Keratinocyte (primary cell): ENCODE data around the gene DIRAS1. TPM values are rescaled to one million over a fixed set of nuclear protein-coding genes. Genes with fewer than 3 reads are reported as not detected.
A peak's percentile ranks its signal among the peaks of the same experiment; 100 is the strongest.

Experiments
- DNase-seq: peaks from one replicate; pipeline ENCODE4 v3.0.0-alpha.2; 2011; ENCODE audit warnings: low read depth, missing footprints, low spot score
- FAIRE-seq: peaks from 2 replicates; lab custom pipeline; 2011; peaks lifted over from hg19 to GRCh38; lab: Jason Lieb, UNC
- H2AFZ ChIP-seq: 2 replicates; pipeline ENCODE4 v1.6.0; 2012; ENCODE audit warnings: low read length, control low read depth, inconsistent platforms; ENCODE audit not compliant: control insufficient read depth
- H3K27ac ChIP-seq: 2 replicates; pipeline ENCODE4 v1.5.1; 2011; ENCODE audit warnings: low read length; ENCODE audit not compliant: control insufficient read depth, insufficient read depth
- H3K27me3 ChIP-seq: 3 replicates; pipeline ENCODE4 v1.6.0; 2011; ENCODE audit warnings: low read length; ENCODE audit not compliant: control insufficient read depth, insufficient read depth; ENCODE audit errors: extremely low read depth
- H3K36me3 ChIP-seq, 2 experiments: 2 replicates in 1 of 2; 3 replicates in 1 of 2; pipeline ENCODE4 v1.5.1; 2011; ENCODE audit warnings: low read length in 2 of 2, mild to moderate bottlenecking in 1 of 2; ENCODE audit not compliant: control insufficient read depth in 2 of 2, insufficient read depth in 2 of 2; ENCODE audit errors: extremely low read depth in 1 of 2
- H3K4me1 ChIP-seq: 3 replicates; pipeline ENCODE4 v1.5.1; 2011; ENCODE audit warnings: low read length; ENCODE audit not compliant: control insufficient read depth, insufficient read depth; ENCODE audit errors: extremely low read depth
- H3K4me2 ChIP-seq: 3 replicates; pipeline ENCODE4 v1.6.0; 2011; ENCODE audit warnings: low read depth, low read length; ENCODE audit not compliant: control insufficient read depth, insufficient read depth; ENCODE audit errors: extremely low read depth
- H3K4me3 ChIP-seq, 3 experiments: fragments of 200-600 bp in 1 of 3; sonication (generic) in 1 of 3; 2 replicates in 2 of 3; 3 replicates in 1 of 3; pipeline ENCODE4 v1.5.1; 2011 to 2016; ENCODE audit warnings: low read length in 3 of 3, mild to moderate bottlenecking in 3 of 3, control low read depth in 2 of 3, inconsistent platforms in 1 of 3, low read depth in 1 of 3, mixed read lengths in 1 of 3, mixed run types in 1 of 3, moderate library complexity in 1 of 3; ENCODE audit not compliant: control insufficient read depth in 2 of 3, insufficient read depth in 2 of 3; ENCODE audit errors: extremely low read depth in 1 of 3
- H3K79me2 ChIP-seq: 2 replicates; pipeline ENCODE4 v1.6.0; 2012; ENCODE audit warnings: low read length; ENCODE audit not compliant: control insufficient read depth, insufficient read depth
- H3K9ac ChIP-seq: 3 replicates; pipeline ENCODE4 v1.6.0; 2011; ENCODE audit warnings: low read length; ENCODE audit not compliant: control insufficient read depth, insufficient read depth; ENCODE audit errors: extremely low read depth
- H3K9me1 ChIP-seq: 3 replicates; pipeline ENCODE4 v1.6.0; 2011; ENCODE audit warnings: low read length; ENCODE audit not compliant: control insufficient read depth, insufficient read depth; ENCODE audit errors: extremely low read depth
- H3K9me3 ChIP-seq: 2 replicates; pipeline ENCODE4 v1.5.1; 2012; ENCODE audit warnings: low read depth, low read length; ENCODE audit not compliant: control insufficient read depth
- H4K20me1 ChIP-seq: 3 replicates; pipeline ENCODE4 v1.6.0; 2011; ENCODE audit warnings: low read length; ENCODE audit not compliant: control insufficient read depth, insufficient read depth; ENCODE audit errors: extremely low read depth
- CTCF ChIP-seq, 3 experiments: IDR thresholded peaks in 1 of 3; conservative IDR thresholded peaks in 1 of 3; optimal IDR thresholded peaks in 1 of 3; 2 replicates in 2 of 3; 3 replicates in 1 of 3; pipeline versions ENCODE3 to v1.5.1; 2011; ENCODE audit warnings: low read length in 3 of 3, mild to moderate bottlenecking in 3 of 3, moderate library complexity in 2 of 3, control low read depth in 1 of 3, inconsistent platforms in 1 of 3; ENCODE audit not compliant: insufficient read depth in 2 of 3; ENCODE audit errors: extremely low read depth in 1 of 3
- EZH2 ChIP-seq: IDR thresholded peaks from one replicate; pipeline ENCODE4 v1.6.1; 2012; ENCODE audit warnings: inconsistent platforms, mild to moderate bottlenecking, low read length, moderate library complexity
- dilution Hi-C: fragments of 300-500 bp; cut with MboI; formaldehyde crosslinking; loops from one replicate; pipeline ENCODE4 v1.7.0; 2020; ENCODE audit warnings: low sequenced_read_pairs; ENCODE audit not compliant: extremely low pct_ligation_motif_present
- polyA plus RNA-seq, 5 experiments: library from polyadenylated mRNA; depleted of rRNA in 3 of 5; stranded (reverse) in 3 of 5; stranded (forward) in 1 of 5; unstranded in 1 of 5; fragments of >200 nt; gene quantifications; 1 replicate in 1 of 5; 2 replicates in 3 of 5; 3 replicates in 1 of 5; pipeline versions ENCODE4 v1.2.1 to v1.2.3, GENCODE V29; 2011 to 2012; ENCODE audit warnings: missing spikeins in 2 of 5, low read depth in 1 of 5, low replicate concordance in 1 of 5

Gene DIRAS1
- polyA plus RNA-seq, 1 donor (not counting 4 experiments of a cell fraction or from before 2014, with no cell fraction given): 0.10 TPM

DNA sequence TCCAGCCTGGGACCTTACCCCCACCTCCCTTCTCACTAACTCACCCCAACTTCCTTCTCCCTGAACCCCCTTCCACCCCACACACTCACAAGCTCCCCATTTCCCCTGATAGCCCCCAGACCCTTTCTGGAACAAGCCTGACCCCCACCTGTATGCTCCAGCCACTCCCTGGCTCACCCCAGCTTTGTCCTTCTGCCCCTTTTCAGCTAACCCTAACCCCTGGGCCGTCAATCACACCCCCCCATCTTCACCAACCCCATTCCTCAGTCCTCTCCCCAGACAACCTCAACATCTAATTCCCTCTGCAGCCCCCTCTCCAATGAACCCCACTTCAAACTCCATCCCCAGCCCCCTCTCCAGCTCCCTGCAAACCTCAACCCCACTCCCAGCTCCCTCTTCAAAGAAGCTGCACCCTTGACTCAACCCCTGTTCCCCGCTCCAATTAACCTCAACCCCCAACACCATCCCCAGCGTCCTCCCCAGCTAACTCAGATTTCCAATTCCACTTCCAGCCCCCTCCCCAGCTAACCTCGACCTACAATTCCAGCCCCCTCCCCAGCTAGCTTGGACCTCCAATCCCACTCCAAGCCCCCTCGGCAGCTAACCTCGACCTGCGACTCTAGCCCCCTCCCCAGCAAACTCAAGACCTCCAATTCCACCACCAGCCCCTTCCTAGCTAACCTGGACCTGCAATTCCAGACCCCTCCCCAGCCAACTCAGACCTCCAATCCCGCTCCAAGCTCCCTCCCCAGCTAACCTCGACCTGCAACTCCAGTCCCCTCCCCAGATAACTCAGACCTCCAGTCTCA is 19.6 kb downstream of the DIRAS1 start:
- dilution Hi-C loops: no loop called here
- FAIRE-seq (no peak), DNase-seq (no peak)
- Histone ChIP-seq H3K27me3 (peaks cover 26% of the 10 kb centered on the region), H3K79me2 (no peaks in the 10 kb centered on the region), H3K4me1 (no peaks in the 10 kb centered on the region), H3K9me3 (no peaks in the 10 kb centered on the region), H2AFZ (no peak overlapping the region), H3K9ac (no peak overlapping the region), H3K36me3 (no peaks in the 10 kb centered on the region), H3K9me1 (no peaks in the 10 kb centered on the region), H4K20me1 (no peaks in the 10 kb centered on the region), H3K27ac (no peak overlapping the region), H3K4me2 (no peak overlapping the region), H3K4me3 (no peak overlapping the region)
- peak; percentile 45 for TF ChIP-seq EZH2
- no peak for TF ChIP-seq CTCF (optimal IDR thresholded peaks at IDR 0.05 in 1 of 3, IDR thresholded peaks at IDR 0.05 in 1 of 3, conservative IDR thresholded peaks at IDR 0.05 in 1 of 3; ENCODE audit: extremely low read depth in 1 of 3, insufficient read depth in 2 of 3, low read length in 3 of 3)

DNA sequence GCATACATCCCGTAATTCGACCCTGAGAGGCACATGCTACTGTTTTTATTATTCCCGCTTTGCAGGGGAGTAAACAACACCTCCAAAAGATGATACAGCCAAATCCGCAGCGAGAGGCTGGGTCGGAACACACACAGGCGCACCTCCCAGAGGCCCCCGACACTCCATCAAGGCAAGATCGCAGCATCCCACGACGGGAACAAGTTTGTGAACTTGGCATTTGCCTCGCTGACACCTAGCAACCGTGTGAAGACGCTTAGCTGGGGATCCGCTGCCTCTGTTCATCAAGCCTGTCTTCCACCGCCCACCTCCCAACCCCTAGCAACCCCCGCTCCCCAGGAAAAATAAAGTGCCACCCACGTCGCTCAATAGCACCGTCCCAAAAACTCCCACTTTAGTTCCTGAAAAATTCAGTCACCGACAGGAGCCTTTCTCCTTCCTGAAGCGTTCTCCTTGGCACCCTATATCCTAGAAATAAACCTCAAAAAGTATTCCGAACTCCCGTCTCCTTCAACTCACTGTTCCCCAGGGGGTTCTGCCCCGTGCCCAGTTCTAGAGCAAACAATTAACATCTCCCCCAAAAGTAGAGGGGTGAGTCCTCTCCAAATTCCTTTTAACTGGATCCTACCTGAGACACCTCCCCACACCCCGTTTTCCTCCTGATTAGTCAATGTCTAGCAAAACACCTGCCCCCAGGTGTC is 20.4 kb downstream of the DIRAS1 start:
- no peak overlapping the region for H3K4me2 ChIP-seq
- H3K27me3 ChIP-seq: peaks cover 26% of the 10 kb centered on the region
- no peaks in the 10 kb centered on the region for H4K20me1 ChIP-seq
- no peaks in the 10 kb centered on the region for H3K9me3 ChIP-seq
- no peak overlapping the region for H3K9ac ChIP-seq
- no peak overlapping the region for H3K27ac ChIP-seq
- no peak for DNase-seq
- H2AFZ ChIP-seq: no peak overlapping the region
- H3K4me1 ChIP-seq: no peaks in the 10 kb centered on the region
- TF ChIP-seq CTCF (optimal IDR thresholded peaks at IDR 0.05 in 1 of 3, IDR thresholded peaks at IDR 0.05 in 1 of 3, conservative IDR thresholded peaks at IDR 0.05 in 1 of 3; ENCODE audit: extremely low read depth in 1 of 3, insufficient read depth in 2 of 3, low read length in 3 of 3) (no peak), EZH2 (peak; percentile 74)
- no peak for FAIRE-seq
- dilution Hi-C loops: no loop called here
- no peaks in the 10 kb centered on the region for H3K9me1 ChIP-seq
- no peaks in the 10 kb centered on the region for H3K36me3 ChIP-seq
- no peak overlapping the region for H3K4me3 ChIP-seq
- no peaks in the 10 kb centered on the region for H3K79me2 ChIP-seq
